Liver (tissue), 3 donors: Measurements from ENCODE around the gene PMP22.

Experiments
- CTCF ChIP-seq: fragments of 150-350 bp; IDR thresholded peaks from 2 replicates; pipeline ENCODE4 v1.5.1; 2017; ENCODE audit warnings: improper control_type of control experiment, low read depth, low read length; ENCODE audit not compliant: missing input control
- MAX ChIP-seq: IDR thresholded peaks from 2 replicates; pipeline ENCODE4 v1.6.1; 2016; ENCODE audit warnings: antibody characterized with exemption
- NR2F2 ChIP-seq: IDR thresholded peaks from 2 replicates; pipeline ENCODE4 v1.6.1; 2016; ENCODE audit warnings: antibody characterized with exemption
- RAD21 ChIP-seq, 2 donors: IDR thresholded peaks; 2 replicates each; pipeline ENCODE4 v1.6.1; 2016; ENCODE audit warnings: antibody characterized with exemption in 2 of 2, mild to moderate bottlenecking in 2 of 2
- SP1 ChIP-seq: IDR thresholded peaks from 2 replicates; pipeline ENCODE4 v1.6.1; 2018; ENCODE audit warnings: antibody characterized with exemption, mild to moderate bottlenecking
- donor health status: healthy.
- donor health status: healthy.

DNA sequence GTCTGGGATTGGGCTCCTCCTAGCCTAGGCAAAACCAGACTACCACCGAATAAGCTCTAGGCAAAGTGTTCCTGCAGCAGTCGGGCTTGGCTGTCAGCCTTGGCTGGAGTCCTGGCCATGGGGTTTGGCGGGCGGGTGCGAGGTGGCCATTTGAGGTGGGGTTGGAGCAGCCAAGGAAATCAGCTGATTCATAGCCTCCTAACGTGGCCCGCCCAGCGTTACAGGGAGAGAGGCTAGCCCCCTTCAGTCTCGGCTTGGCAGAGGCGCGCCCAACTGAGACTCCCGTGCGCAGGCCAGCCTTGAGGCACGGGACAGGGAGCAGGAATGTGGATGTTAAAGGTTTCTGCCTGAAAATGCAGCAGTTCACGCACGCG is 1.9 kb downstream of the PMP22 start:
- TF ChIP-seq RAD21 (IDR thresholded peaks at IDR 0.05) (no peak), CTCF (no peak), MAX (no peak), SP1 (no peak), NR2F2 (no peak)
